Keratinocyte (primary cell): ENCODE measurements around the gene SEC61A1. TPM values are rescaled to one million over a fixed set of nuclear protein-coding genes. Genes with fewer than 3 reads are reported as not detected.

Experiments used
- DNase-seq: peaks from one replicate; pipeline ENCODE4 v3.0.0-alpha.2; 2011; ENCODE audit warnings: low read depth, missing footprints, low spot score
- FAIRE-seq: peaks from 2 replicates; lab custom pipeline; 2011; peaks lifted over from hg19 to GRCh38; lab: Jason Lieb, UNC
- H2AFZ ChIP-seq: 2 replicates; pipeline ENCODE4 v1.6.0; 2012; ENCODE audit warnings: low read length, control low read depth, inconsistent platforms; ENCODE audit not compliant: control insufficient read depth
- H3K27ac ChIP-seq: 2 replicates; pipeline ENCODE4 v1.5.1; 2011; ENCODE audit warnings: low read length; ENCODE audit not compliant: control insufficient read depth, insufficient read depth
- H3K27me3 ChIP-seq: 3 replicates; pipeline ENCODE4 v1.6.0; 2011; ENCODE audit warnings: low read length; ENCODE audit not compliant: control insufficient read depth, insufficient read depth; ENCODE audit errors: extremely low read depth
- H3K36me3 ChIP-seq, 2 experiments: 2 replicates in 1 of 2; 3 replicates in 1 of 2; pipeline ENCODE4 v1.5.1; 2011; ENCODE audit warnings: low read length in 2 of 2, mild to moderate bottlenecking in 1 of 2; ENCODE audit not compliant: control insufficient read depth in 2 of 2, insufficient read depth in 2 of 2; ENCODE audit errors: extremely low read depth in 1 of 2
- H3K4me1 ChIP-seq: 3 replicates; pipeline ENCODE4 v1.5.1; 2011; ENCODE audit warnings: low read length; ENCODE audit not compliant: control insufficient read depth, insufficient read depth; ENCODE audit errors: extremely low read depth
- H3K4me2 ChIP-seq: 3 replicates; pipeline ENCODE4 v1.6.0; 2011; ENCODE audit warnings: low read depth, low read length; ENCODE audit not compliant: control insufficient read depth, insufficient read depth; ENCODE audit errors: extremely low read depth
- H3K4me3 ChIP-seq, 3 experiments: fragments of 200-600 bp in 1 of 3; sonication (generic) in 1 of 3; 2 replicates in 2 of 3; 3 replicates in 1 of 3; pipeline ENCODE4 v1.5.1; 2011 to 2016; ENCODE audit warnings: low read length in 3 of 3, mild to moderate bottlenecking in 3 of 3, control low read depth in 2 of 3, inconsistent platforms in 1 of 3, low read depth in 1 of 3, mixed read lengths in 1 of 3, mixed run types in 1 of 3, moderate library complexity in 1 of 3; ENCODE audit not compliant: control insufficient read depth in 2 of 3, insufficient read depth in 2 of 3; ENCODE audit errors: extremely low read depth in 1 of 3
- H3K79me2 ChIP-seq: 2 replicates; pipeline ENCODE4 v1.6.0; 2012; ENCODE audit warnings: low read length; ENCODE audit not compliant: control insufficient read depth, insufficient read depth
- H3K9ac ChIP-seq: 3 replicates; pipeline ENCODE4 v1.6.0; 2011; ENCODE audit warnings: low read length; ENCODE audit not compliant: control insufficient read depth, insufficient read depth; ENCODE audit errors: extremely low read depth
- H3K9me1 ChIP-seq: 3 replicates; pipeline ENCODE4 v1.6.0; 2011; ENCODE audit warnings: low read length; ENCODE audit not compliant: control insufficient read depth, insufficient read depth; ENCODE audit errors: extremely low read depth
- H3K9me3 ChIP-seq: 2 replicates; pipeline ENCODE4 v1.5.1; 2012; ENCODE audit warnings: low read depth, low read length; ENCODE audit not compliant: control insufficient read depth
- H4K20me1 ChIP-seq: 3 replicates; pipeline ENCODE4 v1.6.0; 2011; ENCODE audit warnings: low read length; ENCODE audit not compliant: control insufficient read depth, insufficient read depth; ENCODE audit errors: extremely low read depth
- CTCF ChIP-seq, 3 experiments: IDR thresholded peaks in 1 of 3; conservative IDR thresholded peaks in 1 of 3; optimal IDR thresholded peaks in 1 of 3; 2 replicates in 2 of 3; 3 replicates in 1 of 3; pipeline versions ENCODE3 to v1.5.1; 2011; ENCODE audit warnings: low read length in 3 of 3, mild to moderate bottlenecking in 3 of 3, moderate library complexity in 2 of 3, control low read depth in 1 of 3, inconsistent platforms in 1 of 3; ENCODE audit not compliant: insufficient read depth in 2 of 3; ENCODE audit errors: extremely low read depth in 1 of 3
- EZH2 ChIP-seq: IDR thresholded peaks from one replicate; pipeline ENCODE4 v1.6.1; 2012; ENCODE audit warnings: inconsistent platforms, mild to moderate bottlenecking, low read length, moderate library complexity
- dilution Hi-C: fragments of 300-500 bp; cut with MboI; formaldehyde crosslinking; loops from one replicate; pipeline ENCODE4 v1.7.0; 2020; ENCODE audit warnings: low sequenced_read_pairs; ENCODE audit not compliant: extremely low pct_ligation_motif_present
- polyA plus RNA-seq, 5 experiments: library from polyadenylated mRNA; depleted of rRNA in 3 of 5; stranded (reverse) in 3 of 5; stranded (forward) in 1 of 5; unstranded in 1 of 5; fragments of >200 nt; gene quantifications; 1 replicate in 1 of 5; 2 replicates in 3 of 5; 3 replicates in 1 of 5; pipeline versions ENCODE4 v1.2.1 to v1.2.3, GENCODE V29; 2011 to 2012; ENCODE audit warnings: missing spikeins in 2 of 5, low read depth in 1 of 5, low replicate concordance in 1 of 5

The SEC61A1 gene
- polyA plus RNA-seq, 1 donor (not counting 4 experiments of a cell fraction or from before 2014, with no cell fraction given), result 306 TPM

- Histone ChIP-seq H3K79me2 (peaks cover 20% of the 10 kb centered on the region), H2AFZ (no peak overlapping the region), H3K27me3 (no peaks in the 10 kb centered on the region), H3K9me3 (no peaks in the 10 kb centered on the region), H3K27ac (no peak overlapping the region), H3K9me1 (no peaks in the 10 kb centered on the region), H3K36me3 (peaks cover 23 to 38% of the 10 kb centered on the region in 2 experiments), H3K4me1 (no peaks in the 10 kb centered on the region), H3K4me2 (no peak overlapping the region), H3K4me3 (no peak overlapping the region), H3K9ac (no peak overlapping the region), H4K20me1 (no peaks in the 10 kb centered on the region)
- DNase-seq (no peak), FAIRE-seq (no peak)
- TF ChIP-seq EZH2 (no peak), CTCF (optimal IDR thresholded peaks at IDR 0.05 in 1 of 3, IDR thresholded peaks at IDR 0.05 in 1 of 3, conservative IDR thresholded peaks at IDR 0.05 in 1 of 3; ENCODE audit: extremely low read depth in 1 of 3, insufficient read depth in 2 of 3, low read length in 3 of 3) (no peak)
- dilution Hi-C loops, result no loop called here
Measured at GRCh38 chr3:128089135-128089534, 36.9 kb downstream of the SEC61A1 start.

GRCh38 chr3:128091586-128091985 lies 39.3 kb downstream of the SEC61A1 start:
- no peaks in the 10 kb centered on the region for H3K9me1 ChIP-seq
- H3K4me3 ChIP-seq, result no peak overlapping the region
- FAIRE-seq, result no peak
- H3K9me3 ChIP-seq, result no peaks in the 10 kb centered on the region
- H3K79me2 ChIP-seq, result peaks cover 25% of the 10 kb centered on the region
- no peak overlapping the region for H2AFZ ChIP-seq
- dilution Hi-C loops, result no loop called here
- H3K9ac ChIP-seq, result no peak overlapping the region
- TF ChIP-seq CTCF (optimal IDR thresholded peaks at IDR 0.05 in 1 of 3, IDR thresholded peaks at IDR 0.05 in 1 of 3, conservative IDR thresholded peaks at IDR 0.05 in 1 of 3; ENCODE audit: extremely low read depth in 1 of 3, insufficient read depth in 2 of 3, low read length in 3 of 3) (no peak), EZH2 (no peak)
- no peak for DNase-seq
- no peaks in the 10 kb centered on the region for H3K27me3 ChIP-seq
- H4K20me1 ChIP-seq, result peaks cover 4% of the 10 kb centered on the region
- no peak overlapping the region for H3K27ac ChIP-seq
- peaks cover 17 to 37% of the 10 kb centered on the region in 2 experiments for H3K36me3 ChIP-seq
- peaks cover 19% of the 10 kb centered on the region for H3K4me1 ChIP-seq
- H3K4me2 ChIP-seq, result no peak overlapping the region
